Myocyte (in vitro differentiated cells): ENCODE results near the gene INPP5D. TPM values are rescaled to one million over a fixed set of nuclear protein-coding genes. Genes with fewer than 3 reads are reported as not detected.

Source experiments
- DNase-seq: peaks from one replicate; pipeline ENCODE4 v3.0.0-alpha.2; 2012; ENCODE audit warnings: low read depth
- total RNA-seq: library from RNA; depleted of rRNA; stranded (reverse); fragments of >200 nt; gene quantifications from 2 replicates; pipeline ENCODE4 v1.2.3, GENCODE V29; 2014

The INPP5D gene
- total RNA-seq, 1 donor from 2014 or later, result 1.1 TPM

GRCh38 chr2:233204286-233204936, 144.3 kb downstream of the INPP5D start:
- no peak for DNase-seq

- peak; percentile 62 for DNase-seq
Measured at GRCh38 chr2:233208382-233209116, 148.4 kb downstream of the INPP5D start.

GRCh38 chr2:233209117-233209532, 149.0 kb downstream of the INPP5D start:
- no peak for DNase-seq

- DNase-seq, result peak; percentile 38
Measured at GRCh38 chr2:233209533-233210171, 149.5 kb downstream of the INPP5D start.

GRCh38 chr2:233210281-233210680, 150.1 kb downstream of the INPP5D start:
- no peak for DNase-seq

- DNase-seq, result peak; percentile 88
Measured at GRCh38 chr2:233210843-233211547, 150.9 kb downstream of the INPP5D start.

GRCh38 chr2:233211548-233211895, 151.4 kb downstream of the INPP5D start:
- DNase-seq, result no peak

GRCh38 chr2:233213011-233213410, 152.9 kb downstream of the INPP5D start:
- DNase-seq, result no peak

- no peak for DNase-seq
Measured at GRCh38 chr2:233213975-233214374, 153.8 kb downstream of the INPP5D start.

GRCh38 chr2:233217892-233218377, 157.8 kb downstream of the INPP5D start:
- DNase-seq, result peak; percentile 23

- no peak for DNase-seq
Measured at GRCh38 chr2:233218836-233219235, 158.7 kb downstream of the INPP5D start.

GRCh38 chr2:233219848-233220247, 159.7 kb downstream of the INPP5D start:
- no peak for DNase-seq

GRCh38 chr2:233221378-233222063, 161.4 kb downstream of the INPP5D start:
- no peak for DNase-seq

GRCh38 chr2:233223059-233223894, 163.1 kb downstream of the INPP5D start:
- no peak for DNase-seq

- no peak for DNase-seq
Measured at GRCh38 chr2:233225230-233226068, 165.3 kb downstream of the INPP5D start.

GRCh38 chr2:233226511-233227031, 166.4 kb downstream of the INPP5D start:
- no peak for DNase-seq

GRCh38 chr2:233227346-233227978, 167.3 kb downstream of the INPP5D start:
- no peak for DNase-seq

- DNase-seq, result no peak
Measured at GRCh38 chr2:233228376-233228775, 168.2 kb downstream of the INPP5D start.
